Uterus (tissue), 2 donors: ENCODE measurements around the gene NXPE3.

Experiments used
- CTCF ChIP-seq, 4 experiments: fragments of 200-600 bp in 2 of 4; fragments of 450-650 bp in 2 of 4; sonication (generic) in 2 of 4; IDR thresholded peaks; one replicate each; pipeline ENCODE4 v1.5.1; 2016 to 2019; ENCODE audit warnings: antibody characterized with exemption in 4 of 4, mild to moderate bottlenecking in 2 of 4, moderate library complexity in 1 of 4
- POLR2A ChIP-seq, 2 donors: fragments of 450-650 bp; IDR thresholded peaks; one replicate each; pipeline ENCODE4 v1.6.1; 2016; ENCODE audit warnings: antibody characterized with exemption in 2 of 2, mild to moderate bottlenecking in 1 of 2, moderate library complexity in 1 of 2

- TF ChIP-seq POLR2A (IDR thresholded peaks at IDR 0.05) (no peak), CTCF (IDR thresholded peaks at IDR 0.05) (no peak)
Measured at GRCh38 chr3:101851850-101852714, 73.1 kb downstream of the NXPE3 start.
